ENCODE data around the gene MAEA.
"Not testable (repeated sequence)": the region's sequence is repeated elsewhere in the genome, so short reads cannot be mapped to it uniquely, and the experiment has no call there.

MAEA gene

GRCh38 chr4:1371176-1372165 is 81.8 kb downstream of the MAEA start:
- Histone ChIP-seq H3K9me3 (ENCODE audit: control insufficient read depth, insufficient read depth, low read length) (no peaks in the 10 kb centered on the region), H3K4me3 (ENCODE audit: low read length) (no peak overlapping the region), H3K4me2 (ENCODE audit: low read length) (no peak overlapping the region), H3K9me2 (replicated peaks; ENCODE audit: control insufficient read depth, low read length) (no peaks in the 10 kb centered on the region), H3K27ac (ENCODE audit: low read depth, low read length) (no peak overlapping the region), H3K4me1 (ENCODE audit: control insufficient read depth, low read length) (no peaks in the 10 kb centered on the region), H3F3A (ENCODE audit: control insufficient read depth, insufficient read depth) (no peaks in the 10 kb centered on the region), H3K27me3 (ENCODE audit: control insufficient read depth, low read length) (no peaks in the 10 kb centered on the region), H3K79me2 (ENCODE audit: control insufficient read depth, low read length) (no peaks in the 10 kb centered on the region), H4K20me1 (ENCODE audit: control insufficient read depth, insufficient read depth, low read depth, low read length) (no peaks in the 10 kb centered on the region), H3K36me3 (ENCODE audit: control insufficient read depth, low read length) (no peaks in the 10 kb centered on the region; the same call in 1 of the 2 replicates)
- no peak for TF ChIP-seq EZH2phosphoT487 (IDR thresholded peaks at IDR 0.05; ENCODE audit: borderline replicate concordance, low read length)
- TF ChIP-seq, protein P1, sequence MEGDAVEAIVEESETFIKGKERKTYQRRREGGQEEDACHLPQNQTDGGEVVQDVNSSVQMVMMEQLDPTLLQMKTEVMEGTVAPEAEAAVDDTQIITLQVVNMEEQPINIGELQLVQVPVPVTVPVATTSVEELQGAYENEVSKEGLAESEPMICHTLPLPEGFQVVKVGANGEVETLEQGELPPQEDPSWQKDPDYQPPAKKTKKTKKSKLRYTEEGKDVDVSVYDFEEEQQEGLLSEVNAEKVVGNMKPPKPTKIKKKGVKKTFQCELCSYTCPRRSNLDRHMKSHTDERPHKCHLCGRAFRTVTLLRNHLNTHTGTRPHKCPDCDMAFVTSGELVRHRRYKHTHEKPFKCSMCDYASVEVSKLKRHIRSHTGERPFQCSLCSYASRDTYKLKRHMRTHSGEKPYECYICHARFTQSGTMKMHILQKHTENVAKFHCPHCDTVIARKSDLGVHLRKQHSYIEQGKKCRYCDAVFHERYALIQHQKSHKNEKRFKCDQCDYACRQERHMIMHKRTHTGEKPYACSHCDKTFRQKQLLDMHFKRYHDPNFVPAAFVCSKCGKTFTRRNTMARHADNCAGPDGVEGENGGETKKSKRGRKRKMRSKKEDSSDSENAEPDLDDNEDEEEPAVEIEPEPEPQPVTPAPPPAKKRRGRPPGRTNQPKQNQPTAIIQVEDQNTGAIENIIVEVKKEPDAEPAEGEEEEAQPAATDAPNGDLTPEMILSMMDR (IDR thresholded peaks at IDR 0.05; ENCODE audit: low read depth, low read length, poor library complexity, severe bottlenecking) = no peak

GRCh38 chr4:1372576-1372975 is 82.9 kb downstream of the MAEA start:
- not testable (repeated sequence) for H3K4me3 ChIP-seq (ENCODE audit: low read length); H4K20me1 ChIP-seq (ENCODE audit: control insufficient read depth, insufficient read depth, low read depth, low read length); H3K4me1 ChIP-seq (ENCODE audit: control insufficient read depth, low read length); H3K27me3 ChIP-seq (ENCODE audit: control insufficient read depth, low read length); H3K9me2 ChIP-seq (replicated peaks; ENCODE audit: control insufficient read depth, low read length); H3K4me2 ChIP-seq (ENCODE audit: low read length); H3K79me2 ChIP-seq (ENCODE audit: control insufficient read depth, low read length); H3K9me3 ChIP-seq (ENCODE audit: control insufficient read depth, insufficient read depth, low read length); H3K36me3 ChIP-seq (ENCODE audit: control insufficient read depth, low read length); H3F3A ChIP-seq (ENCODE audit: control insufficient read depth, insufficient read depth); H3K27ac ChIP-seq (ENCODE audit: low read depth, low read length)

DNA sequence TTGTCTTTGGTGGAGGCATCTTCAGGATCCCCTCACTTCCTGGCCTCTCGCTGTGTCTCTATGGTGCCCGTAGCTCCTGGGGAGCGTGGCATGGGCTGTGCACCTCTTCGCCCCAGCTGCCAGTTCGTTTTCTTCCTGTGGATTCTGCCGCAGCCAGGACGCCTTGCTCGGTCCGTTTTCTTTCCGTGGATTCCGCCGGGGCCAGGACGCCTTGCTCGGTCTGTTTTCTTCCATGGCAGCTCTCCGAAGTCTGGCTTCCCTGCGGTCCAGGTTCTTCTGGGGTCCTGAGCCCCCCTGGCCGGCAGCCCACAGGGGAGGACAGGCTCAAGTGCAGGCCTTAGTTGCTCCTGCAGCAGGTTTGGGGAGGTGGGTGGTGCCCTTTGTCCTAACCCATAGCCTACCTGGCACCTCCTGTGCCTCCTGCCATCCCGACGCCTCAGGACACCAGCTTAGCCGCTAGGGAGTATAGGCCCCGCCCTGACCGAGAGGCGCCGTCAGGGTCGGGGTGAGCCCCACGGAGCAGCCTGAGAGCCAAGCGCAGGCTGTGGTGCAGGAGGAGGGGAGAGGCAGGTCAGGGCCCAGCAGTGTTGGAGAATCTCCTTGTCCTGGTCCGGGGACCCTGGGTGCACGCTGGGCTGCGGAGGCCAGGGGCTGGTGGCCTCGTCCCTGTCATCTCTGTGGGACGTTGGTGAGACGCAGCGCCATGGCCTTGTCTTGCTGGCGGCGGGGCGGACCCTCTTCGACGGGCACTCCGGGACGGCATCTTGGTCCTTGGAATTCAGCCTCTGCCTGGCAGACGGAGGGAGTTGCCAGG is 84.4 kb downstream of the MAEA start:
- H3K79me2 ChIP-seq (ENCODE audit: control insufficient read depth, low read length) = no peaks in the 10 kb centered on the region

More for the DNA sequence above, 84.4 kb downstream of the MAEA start:
- H3K4me1 ChIP-seq (ENCODE audit: control insufficient read depth, low read length) = no peaks in the 10 kb centered on the region
- TF ChIP-seq, protein P1 (IDR thresholded peaks at IDR 0.05; ENCODE audit: low read depth, low read length, poor library complexity, severe bottlenecking) = no peak
- TF ChIP-seq EZH2phosphoT487 (IDR thresholded peaks at IDR 0.05; ENCODE audit: borderline replicate concordance, low read length) = no peak
- H3K4me3 ChIP-seq (ENCODE audit: low read length) = no peak overlapping the region
- no peaks in the 10 kb centered on the region for H3K27me3 ChIP-seq (ENCODE audit: control insufficient read depth, low read length)
- H3K4me2 ChIP-seq (ENCODE audit: low read length) = no peak overlapping the region
- no peaks in the 10 kb centered on the region for H3K9me2 ChIP-seq (replicated peaks; ENCODE audit: control insufficient read depth, low read length)
- H3K36me3 ChIP-seq (ENCODE audit: control insufficient read depth, low read length) = no peaks in the 10 kb centered on the region; the same call in 1 of the 2 replicates
- H3F3A ChIP-seq (ENCODE audit: control insufficient read depth, insufficient read depth) = no peaks in the 10 kb centered on the region
- H3K9me3 ChIP-seq (ENCODE audit: control insufficient read depth, insufficient read depth, low read length) = no peaks in the 10 kb centered on the region
- no peaks in the 10 kb centered on the region for H4K20me1 ChIP-seq (ENCODE audit: control insufficient read depth, insufficient read depth, low read depth, low read length)
- no peak overlapping the region for H3K27ac ChIP-seq (ENCODE audit: low read depth, low read length)

All from DOHH2 (cell line).